ENCODE measurements around the gene SLC36A4. TPM values are rescaled to one million over a fixed set of nuclear protein-coding genes. Genes with fewer than 3 reads are reported as not detected.

Gene SLC36A4
- total and polyA plus RNA-seq, 2 of the 4 experiments (the other 2 are of a cell fraction), result 9.2 to 13.1 TPM

- peak overlapping the region in 1 of 2 experiments; percentile 23; a peak in 1 of 4 replicates for H4K8ac ChIP-seq (ENCODE audit: low read depth in 2 of 2, low read length in 2 of 2)
- no peak overlapping the region for H2BK120ac ChIP-seq (ENCODE audit: low read depth, low read length)
- no peak overlapping the region for H3K18ac ChIP-seq (ENCODE audit: low read depth, low read length)
- no peak overlapping the region for H3K4me3 ChIP-seq (ENCODE audit: insufficient read depth, low read depth, low read length)
- no peak for TF ChIP-seq CHD1 (IDR thresholded peaks at IDR 0.05; ENCODE audit: low read depth, low read length)
- ChIA-PET CTCF (no interaction called here), POLR2A (ENCODE audit: unreplicated experiment) (no interaction called here)
- H3K4ac ChIP-seq (ENCODE audit: low read depth, low read length), result no peak overlapping the region
- no peak overlapping the region for H2AK5ac ChIP-seq (ENCODE audit: low read depth, low read length)
- H3K27ac ChIP-seq (ENCODE audit: insufficient read depth, low read length), result no peak overlapping the region
- no peak overlapping the region for H2BK5ac ChIP-seq (ENCODE audit: low read depth, low read length, poor library complexity, severe bottlenecking)
- ATAC-seq (ENCODE audit: low read depth) (no peak), DNase-seq (no peak)
- no TSS peak for BruUV-seq (replicated peaks)
- H4K5ac ChIP-seq (ENCODE audit: low read depth, low read length), result no peak overlapping the region
- no peaks in the 10 kb centered on the region for H3K9me1 ChIP-seq (ENCODE audit: insufficient read depth, low read length)
- no peaks in the 10 kb centered on the region for H3K36me3 ChIP-seq (ENCODE audit: control insufficient read depth, insufficient read depth, low read length)
- no peak overlapping the region for H2AK9ac ChIP-seq (replicated peaks; ENCODE audit: low read depth, low read length, poor library complexity)
- H3K4me1 ChIP-seq (ENCODE audit: control insufficient read depth, insufficient read depth, low read length), result peaks cover 3% of the 10 kb centered on the region
- WGBS, 2 experiments (ENCODE audit: extremely low coverage in 2 of 2, insufficient read length in 1 of 2), result 40% methylated on average over 1 of the region's 6 CpGs; no CpG with 5 or more reads in 1 of the 2 experiments
- H3K9ac ChIP-seq (ENCODE audit: low read depth, low read length), result no peak overlapping the region
- H3K23ac ChIP-seq (ENCODE audit: low read depth, low read length), result peak overlapping the region; percentile 11
- H4K91ac ChIP-seq (ENCODE audit: insufficient read depth, low read depth, low read length), result no peak overlapping the region
- H3K4me2 ChIP-seq (ENCODE audit: low read depth, low read length), result peak overlapping the region; percentile 46
- H2BK20ac ChIP-seq (ENCODE audit: low read depth, low read length), result 0 out of 2 replicates have a peak overlapping the region, but pooled peaks have one; percentile 21
- no peaks in the 10 kb centered on the region for H3K79me1 ChIP-seq (ENCODE audit: low read depth in 1 of 2, low read length in 2 of 2)
- H4K20me1 ChIP-seq (ENCODE audit: insufficient read depth, low read length), result no peaks in the 10 kb centered on the region
- in situ Hi-C loops (cut with MboI; ENCODE audit: low sequenced_read_pairs), result no loop called here
- no peak overlapping the region for H3K56ac ChIP-seq (ENCODE audit: extremely low read depth, insufficient read depth, low read length)
- dilution Hi-C loops (cut with HindIII; ENCODE audit: low sequenced_read_pairs, unreplicated experiment), result no loop called here
- H3K14ac ChIP-seq (replicated peaks; ENCODE audit: low read depth, low read length), result peak overlapping the region; percentile 3; the same call in 1 of the 2 replicates
- no peaks in the 10 kb centered on the region for H3K27me3 ChIP-seq (ENCODE audit: control insufficient read depth, insufficient read depth, low read length)
- 0 out of 3 replicates have a peak overlapping the region, but pooled peaks have one; percentile 19 for H2BK15ac ChIP-seq (ENCODE audit: low read depth, low read length)
- intact Hi-C loops (cut with micrococcal nuclease), result no loop called here
- peak overlapping the region; percentile 11 for H2AFZ ChIP-seq (replicated peaks; ENCODE audit: low read length, poor library complexity)
- H3K9me3 ChIP-seq (ENCODE audit: control insufficient read depth, insufficient read depth, low read length), result no peaks in the 10 kb centered on the region
Observed at GRCh38 chr11:93117565-93117964, 80.2 kb downstream of the SLC36A4 start.

All from IMR-90 (cell line).